ENCODE data around the gene ADAM8.
"Not testable (repeated sequence)": the region's sequence is repeated elsewhere in the genome, so short reads cannot be mapped to it uniquely, and the experiment has no call there.

The ADAM8 gene

DNA sequence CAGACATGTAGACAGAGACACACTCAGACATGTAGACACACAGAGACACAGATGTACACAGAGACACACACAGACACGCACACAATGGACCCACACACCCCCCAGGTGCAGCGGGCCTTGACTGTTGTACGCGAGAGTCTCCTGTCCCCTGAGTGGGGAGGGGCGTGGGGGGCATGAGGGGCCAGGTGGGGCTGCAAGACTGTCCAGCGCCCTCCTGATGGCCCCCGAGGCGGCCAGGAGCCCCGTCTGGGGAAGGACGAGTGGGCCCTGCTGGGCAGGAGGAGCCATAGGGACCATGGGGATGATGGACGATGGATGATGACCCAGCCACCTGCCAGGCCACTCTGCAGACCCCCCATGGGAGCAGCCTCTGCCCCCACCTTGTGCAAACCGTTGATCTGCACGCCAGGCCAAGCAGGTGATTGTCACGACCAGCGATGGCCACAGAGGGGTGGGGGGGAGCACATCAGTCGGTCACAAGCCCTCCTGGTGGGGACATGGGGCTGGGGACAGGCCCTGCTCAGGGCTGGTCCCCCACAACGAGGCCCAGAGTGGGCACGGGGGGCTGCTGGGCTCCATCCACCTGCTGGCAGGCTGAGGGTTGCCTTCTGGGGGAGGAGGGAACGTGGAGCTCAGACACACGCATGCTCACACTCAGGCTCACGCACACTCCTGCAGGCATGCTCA lies 27.4 kb downstream of the ADAM8 start:
- DNase-seq (ENCODE audit: low read depth): no peak

DNA sequence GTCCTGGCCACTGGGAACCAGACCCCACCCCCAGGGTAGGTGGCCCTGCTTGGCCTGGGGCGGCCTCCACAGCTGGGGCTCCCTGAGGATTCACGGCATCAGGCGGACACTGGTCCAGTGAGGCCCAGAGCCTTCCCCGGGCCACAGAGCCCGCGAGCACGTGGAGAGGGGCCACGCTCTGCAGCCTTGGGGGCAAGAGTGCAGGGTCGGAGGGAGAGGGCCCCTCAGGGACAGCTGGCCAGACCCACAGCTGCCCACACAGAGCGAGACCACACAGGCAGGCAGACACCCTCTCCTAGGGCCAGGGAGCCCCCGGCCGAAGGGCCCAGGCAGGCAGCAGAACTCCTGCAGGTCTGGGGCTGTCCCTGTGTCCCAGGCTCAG lies 28.3 kb downstream of the ADAM8 start:
- no peak for DNase-seq (ENCODE audit: low read depth)

DNA sequence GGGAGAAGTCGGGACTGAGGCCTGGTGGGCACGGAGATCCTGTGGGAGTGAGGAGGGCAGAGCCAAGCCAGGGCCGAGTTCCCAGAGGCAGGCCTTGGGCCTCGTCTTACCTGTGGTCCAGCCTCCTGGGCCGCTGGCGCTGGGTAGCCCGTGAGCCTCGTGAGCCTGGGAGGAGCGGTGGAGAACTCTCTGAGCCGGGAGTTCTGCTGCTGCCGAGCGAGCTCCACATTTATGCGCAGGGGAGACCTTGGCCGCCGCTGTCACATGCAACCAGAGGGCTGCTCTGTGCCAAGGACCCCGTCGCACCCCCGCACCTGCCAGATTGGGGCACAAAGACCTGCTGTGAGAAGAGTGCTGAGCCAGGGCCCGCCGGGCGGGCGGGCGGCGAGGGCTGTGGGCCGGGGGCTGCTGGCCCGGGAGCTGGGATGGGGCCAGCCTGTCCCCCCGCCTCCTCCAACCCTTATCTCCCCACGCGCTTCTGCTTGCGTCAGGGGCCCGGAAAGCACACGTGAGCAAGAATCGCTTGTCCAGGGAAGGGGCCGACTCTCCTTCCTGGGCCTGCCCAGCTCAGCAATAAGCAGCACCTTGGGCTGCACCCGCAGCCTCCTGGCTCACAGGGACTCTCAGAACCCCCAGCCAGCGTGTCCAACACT lies 28.9 kb downstream of the ADAM8 start:
- DNase-seq (ENCODE audit: low read depth): no peak

DNA sequence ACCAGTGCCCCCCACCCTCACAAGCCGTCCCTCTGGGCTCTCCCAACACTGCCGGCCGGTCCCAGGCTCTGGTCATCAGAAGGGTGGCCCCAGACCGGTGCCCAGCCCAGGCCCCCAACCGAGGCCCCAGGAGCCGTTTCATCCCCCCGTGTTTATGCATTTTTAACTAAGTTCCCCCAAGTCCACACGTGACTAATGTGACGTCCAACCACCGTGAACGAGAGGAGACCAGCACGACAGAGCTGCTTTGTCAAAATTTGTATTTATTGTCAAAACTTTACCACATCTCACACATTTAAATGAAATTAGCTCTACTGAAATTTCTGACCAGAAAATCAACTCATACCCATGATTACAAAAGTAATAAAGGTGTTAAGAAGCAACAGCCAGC lies 30.4 kb downstream of the ADAM8 start:
- DNase-seq (ENCODE audit: low read depth): no peak

DNA sequence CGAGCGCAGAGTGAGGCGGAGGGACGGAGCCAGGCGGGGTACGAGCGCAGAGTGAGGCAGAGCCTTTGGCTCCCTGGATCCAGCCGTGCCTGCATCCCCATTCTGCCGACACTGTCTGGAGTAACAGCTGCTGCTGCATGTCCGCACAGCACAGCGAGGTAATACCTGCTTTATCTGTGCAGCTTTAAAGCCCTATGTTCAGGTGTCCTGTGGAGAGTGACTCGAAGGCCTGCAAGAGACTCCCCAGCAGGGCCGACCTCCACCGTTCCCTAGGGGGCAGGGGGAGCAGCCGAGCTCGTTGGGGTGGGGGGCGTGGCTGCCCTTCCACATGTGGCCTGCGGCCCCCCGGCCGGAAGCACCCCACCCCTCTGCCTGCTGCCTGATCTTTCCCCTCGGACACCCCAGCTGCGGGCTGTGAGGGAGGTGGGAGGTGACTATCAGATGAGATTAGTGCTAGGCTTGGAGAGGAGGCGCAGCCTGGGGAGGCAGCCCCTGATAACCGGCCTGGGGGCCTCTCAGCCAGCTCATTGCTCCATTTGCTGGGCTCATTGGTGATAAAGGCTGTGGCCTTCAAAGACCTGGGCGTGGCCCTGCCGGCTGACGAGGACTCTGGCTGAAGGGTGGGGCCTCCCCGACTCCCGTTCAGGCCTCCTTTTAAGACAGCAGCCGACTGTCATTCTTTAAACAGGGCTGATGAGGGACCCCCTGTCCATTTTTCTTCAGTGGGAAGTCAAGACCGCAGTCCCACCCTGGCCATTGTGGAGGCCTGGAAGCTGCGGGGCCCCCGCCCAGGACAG lies 31.0 kb downstream of the ADAM8 start:
- DNase-seq (ENCODE audit: low read depth): no peak

DNA sequence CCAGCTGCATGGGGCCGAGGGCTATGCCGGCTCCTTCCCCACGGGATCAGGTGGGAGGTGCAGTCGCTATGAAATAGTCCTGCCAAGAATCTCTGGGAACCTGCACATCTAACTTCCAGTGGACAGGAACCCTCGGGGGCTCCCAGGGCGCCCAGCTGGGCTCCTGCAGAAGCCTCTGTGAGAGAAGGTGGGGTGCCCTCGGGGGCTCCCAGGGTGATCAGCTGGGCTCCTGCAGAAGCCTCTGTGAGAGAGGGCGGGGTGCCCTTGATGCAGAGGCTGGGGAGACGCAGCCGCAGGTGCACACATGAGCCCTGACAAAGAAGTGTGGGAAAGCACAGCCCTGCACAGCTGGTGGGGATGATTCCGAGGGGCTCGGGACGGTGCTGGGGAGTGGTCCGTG lies 33.1 kb downstream of the ADAM8 start:
- no peak for DNase-seq (ENCODE audit: low read depth)

DNA sequence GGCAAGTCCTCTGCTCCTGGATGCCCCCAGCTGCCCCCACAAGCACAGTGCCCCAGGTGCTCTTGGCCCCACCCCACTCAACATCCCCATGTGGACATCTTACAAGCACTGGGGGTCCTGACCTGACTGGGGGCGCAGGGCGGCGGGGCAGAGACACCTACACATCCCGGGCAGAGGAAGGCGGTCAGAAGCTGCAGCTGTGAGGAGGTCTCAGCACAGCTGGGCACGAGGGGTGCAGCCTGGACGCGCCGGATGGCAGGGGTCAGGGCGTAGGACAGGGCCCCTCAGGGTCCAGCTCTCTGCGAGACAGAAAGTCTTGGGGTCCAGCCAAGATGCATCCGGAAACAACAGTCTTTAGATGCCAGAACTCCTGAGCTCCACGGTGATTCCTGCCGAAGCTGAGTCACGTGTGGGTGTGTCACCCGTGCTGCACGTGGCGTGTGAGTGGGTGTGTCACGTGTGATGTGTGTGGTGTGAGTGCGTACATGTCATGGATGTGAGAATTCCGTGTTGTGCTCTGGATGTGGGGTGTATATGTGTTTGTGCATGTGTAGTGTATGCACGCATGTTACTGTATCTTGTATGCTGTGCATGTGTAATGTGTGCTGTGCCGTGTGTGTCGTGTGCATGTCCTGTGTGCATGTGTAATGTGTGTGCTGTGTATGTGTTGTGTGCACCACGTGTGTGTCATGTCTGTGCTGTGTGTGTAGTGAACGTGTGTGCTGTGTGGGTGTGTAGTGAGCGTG lies 33.9 kb downstream of the ADAM8 start:
- DNase-seq (ENCODE audit: low read depth): no peak

DNA sequence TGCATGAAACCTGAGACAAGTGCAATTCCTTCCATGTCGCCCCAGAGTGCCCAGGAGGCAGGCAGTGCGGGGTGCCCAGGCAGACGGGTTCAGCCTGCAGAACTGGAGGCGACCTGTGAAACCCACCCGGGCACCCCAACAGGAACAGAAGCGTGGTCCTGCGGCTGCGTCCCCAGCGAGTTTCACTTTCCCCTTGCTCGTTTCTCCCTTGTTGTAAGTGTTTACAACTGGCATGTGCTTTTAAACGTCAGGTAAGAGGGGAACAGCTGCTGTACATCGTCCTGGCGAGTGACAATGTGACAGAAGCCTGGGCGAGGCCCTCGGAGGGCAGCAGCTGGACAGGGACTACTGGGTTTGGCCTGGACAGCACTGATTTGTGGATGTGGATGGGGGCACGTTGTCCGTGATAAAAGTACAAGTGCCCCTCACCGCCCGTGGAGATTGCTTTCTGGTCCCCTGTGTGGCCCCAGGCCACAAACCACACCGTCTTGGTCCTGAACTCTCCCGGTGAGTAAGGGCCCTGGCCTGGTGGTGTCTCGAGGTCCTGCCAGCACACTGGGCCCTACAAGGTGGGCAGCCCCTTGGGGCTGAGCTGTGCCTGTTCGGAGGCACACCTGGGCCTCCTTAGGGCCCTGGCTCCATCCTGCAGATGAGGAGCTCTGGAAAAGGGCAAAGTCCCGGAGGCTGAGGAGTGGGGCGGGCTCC lies 35.0 kb downstream of the ADAM8 start:
- no peak for DNase-seq (ENCODE audit: low read depth)

DNA sequence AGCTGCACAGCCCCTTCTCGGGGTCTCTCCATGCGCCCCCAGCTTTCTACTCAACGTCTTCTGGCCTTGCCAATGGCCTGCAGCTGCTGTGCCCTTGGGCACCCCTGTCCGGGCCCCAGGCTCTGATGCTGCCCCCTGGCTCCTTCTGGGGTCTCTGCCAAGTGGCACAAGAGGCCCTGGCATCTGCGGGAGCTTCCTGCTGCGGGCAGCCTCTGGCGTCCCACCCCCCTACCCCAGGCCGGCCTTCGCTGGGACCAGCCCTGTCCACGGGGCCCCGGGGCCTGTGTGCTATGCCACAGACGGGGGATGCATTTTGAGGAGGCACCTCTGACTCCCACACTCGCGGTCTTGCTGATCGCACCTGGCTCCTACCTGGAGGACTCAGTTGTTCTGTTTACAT lies 36.7 kb downstream of the ADAM8 start:
- DNase-seq (ENCODE audit: low read depth): no peak

DNA sequence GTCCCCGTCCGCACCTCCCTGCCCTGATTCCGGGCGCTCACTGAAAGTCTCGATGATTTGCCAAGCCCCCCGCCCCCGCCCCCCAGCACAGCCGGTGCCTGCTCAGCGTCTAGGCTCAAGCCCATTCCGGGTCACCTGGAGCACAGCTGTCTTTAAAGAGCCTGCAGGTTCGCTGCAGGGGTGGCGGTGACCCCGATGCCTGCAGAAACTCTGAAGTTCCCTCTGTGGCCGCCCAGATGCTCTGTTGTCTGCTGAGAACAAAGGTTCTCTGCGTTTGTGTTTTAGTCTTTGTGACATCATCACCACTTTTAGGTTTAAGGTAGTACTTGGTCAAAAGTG lies 38.2 kb downstream of the ADAM8 start:
- DNase-seq (ENCODE audit: low read depth): no peak

DNA sequence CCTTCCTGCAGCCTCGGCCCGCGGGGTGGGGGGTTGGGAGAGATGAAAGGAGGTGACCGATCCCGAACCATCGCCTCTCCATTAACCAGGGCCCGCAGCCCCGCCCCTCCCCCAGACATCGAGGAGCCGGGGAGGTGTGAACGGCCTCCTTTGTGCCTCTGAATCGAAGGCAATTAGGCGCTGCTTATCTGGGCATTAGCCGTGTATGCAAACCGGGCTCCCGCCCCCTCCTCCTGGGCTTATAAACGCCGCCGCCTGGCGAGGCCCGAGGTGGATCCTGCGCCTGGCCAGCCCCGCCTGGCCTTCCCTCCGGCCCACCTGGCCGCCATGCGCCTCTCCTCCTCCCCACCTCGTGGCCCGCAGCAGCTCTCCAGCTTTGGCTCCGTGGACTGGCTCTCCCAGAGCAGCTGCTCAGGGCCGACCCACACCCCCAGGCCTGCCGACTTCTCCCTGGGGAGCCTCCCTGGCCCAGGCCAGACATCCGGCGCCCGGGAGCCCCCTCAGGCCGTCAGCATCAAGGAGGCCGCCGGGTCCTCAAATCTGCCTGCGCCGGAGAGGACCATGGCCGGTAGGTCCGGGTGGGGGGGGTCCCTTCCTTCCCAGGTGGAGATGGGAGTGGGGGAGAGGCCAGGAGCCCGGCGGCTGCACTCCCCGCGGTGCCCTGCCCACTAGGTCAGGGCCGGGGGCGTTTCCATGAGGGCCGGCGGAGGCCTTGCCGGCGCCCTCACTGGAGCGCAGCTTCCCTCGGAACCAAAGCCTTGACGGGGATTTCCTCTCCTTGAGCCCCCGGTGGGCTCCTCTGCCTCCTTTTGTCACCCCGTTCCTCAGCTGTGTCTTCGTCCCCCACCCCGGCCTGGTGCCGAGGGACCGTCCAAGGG lies 38.8 kb downstream of the ADAM8 start, which contains the start of gene VENTX:
Gene VENTX (plus strand): TSS at position 268 of the 878 bp plus-strand sequence. CDS start 60 bp downstream, at position 328.
- DNase-seq (ENCODE audit: low read depth): no peak

DNA sequence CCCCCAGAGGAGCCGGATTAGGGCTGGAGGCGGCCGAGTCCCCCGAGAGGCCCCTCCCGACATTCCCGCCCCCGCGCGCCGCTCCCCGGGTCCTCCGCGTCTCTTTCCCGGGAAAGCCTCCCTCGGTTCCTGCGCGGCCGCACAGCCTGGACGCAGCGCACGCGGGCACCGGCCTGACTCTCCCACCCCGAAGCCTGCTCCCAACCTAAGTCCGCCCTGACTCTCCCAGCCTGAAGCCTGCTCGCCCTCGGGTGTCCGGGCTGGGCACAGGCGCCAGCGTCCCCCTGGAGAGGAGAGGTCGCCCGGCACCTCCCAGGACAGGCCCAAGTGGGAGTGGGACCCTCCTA lies 39.5 kb downstream of the ADAM8 start:
- no peak for DNase-seq (ENCODE audit: low read depth)

DNA sequence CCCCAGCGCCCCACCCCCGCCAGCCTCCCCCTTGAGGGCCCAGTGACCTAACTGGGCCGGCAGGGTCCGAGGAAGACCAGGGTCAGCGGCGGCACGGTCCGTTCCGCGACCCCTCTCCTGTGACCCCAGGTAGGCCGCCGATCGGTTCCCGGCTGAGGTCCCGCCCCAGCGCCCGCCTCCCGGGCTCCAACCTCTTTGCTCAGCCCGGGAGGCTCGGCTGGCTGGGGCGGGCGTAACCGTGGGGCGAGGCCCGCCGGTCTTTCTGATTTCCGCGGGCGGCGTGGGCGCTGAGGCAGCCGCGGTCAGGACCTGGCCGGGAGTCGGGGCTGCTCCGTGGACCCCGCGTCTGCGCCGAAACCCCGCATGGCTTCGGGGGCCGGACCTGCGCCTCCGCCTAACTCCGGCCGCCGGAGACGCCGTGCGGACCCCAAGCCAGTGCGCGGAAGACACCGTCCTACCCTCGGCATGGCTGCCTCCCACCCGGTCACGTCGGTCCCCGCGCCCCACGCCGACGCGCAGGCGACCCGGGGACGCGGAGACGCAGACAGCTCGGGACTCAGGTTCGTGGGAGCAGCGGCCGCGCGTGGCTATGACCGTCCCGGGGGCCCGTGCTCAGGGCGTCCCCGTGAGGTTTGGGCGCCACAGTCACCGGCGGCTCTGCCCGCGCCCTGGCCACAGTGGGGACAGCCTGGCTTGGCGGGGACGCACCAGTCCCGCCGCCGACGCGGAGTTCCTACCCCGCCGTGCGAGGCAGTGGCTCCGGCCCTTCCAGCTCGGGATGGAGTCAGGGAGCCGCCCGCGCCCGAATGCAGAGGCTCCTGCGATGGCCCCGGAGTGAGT lies 40.0 kb downstream of the ADAM8 start:
- DNase-seq (ENCODE audit: low read depth): no peak

DNA sequence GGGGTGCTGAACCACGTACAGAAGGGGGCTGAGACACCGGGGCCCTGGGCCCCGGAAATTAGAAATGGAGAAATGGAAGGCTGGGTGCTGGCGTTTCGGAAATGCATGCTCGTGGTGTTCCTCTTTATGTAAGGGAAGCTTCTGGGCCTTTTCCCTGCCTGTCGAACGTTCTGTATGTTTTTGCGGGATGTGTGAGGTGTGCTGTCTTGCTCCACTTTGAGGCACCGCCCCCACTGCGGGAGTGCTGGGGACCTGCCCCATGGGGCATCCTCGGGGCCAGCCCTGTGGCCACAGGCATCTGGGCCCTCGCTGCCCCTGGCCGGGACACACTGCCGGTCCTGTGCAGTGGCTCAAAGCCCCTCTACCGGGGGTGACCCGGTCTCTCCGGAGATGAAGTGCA lies 40.7 kb downstream of the ADAM8 start:
- DNase-seq (ENCODE audit: low read depth): no peak

DNA sequence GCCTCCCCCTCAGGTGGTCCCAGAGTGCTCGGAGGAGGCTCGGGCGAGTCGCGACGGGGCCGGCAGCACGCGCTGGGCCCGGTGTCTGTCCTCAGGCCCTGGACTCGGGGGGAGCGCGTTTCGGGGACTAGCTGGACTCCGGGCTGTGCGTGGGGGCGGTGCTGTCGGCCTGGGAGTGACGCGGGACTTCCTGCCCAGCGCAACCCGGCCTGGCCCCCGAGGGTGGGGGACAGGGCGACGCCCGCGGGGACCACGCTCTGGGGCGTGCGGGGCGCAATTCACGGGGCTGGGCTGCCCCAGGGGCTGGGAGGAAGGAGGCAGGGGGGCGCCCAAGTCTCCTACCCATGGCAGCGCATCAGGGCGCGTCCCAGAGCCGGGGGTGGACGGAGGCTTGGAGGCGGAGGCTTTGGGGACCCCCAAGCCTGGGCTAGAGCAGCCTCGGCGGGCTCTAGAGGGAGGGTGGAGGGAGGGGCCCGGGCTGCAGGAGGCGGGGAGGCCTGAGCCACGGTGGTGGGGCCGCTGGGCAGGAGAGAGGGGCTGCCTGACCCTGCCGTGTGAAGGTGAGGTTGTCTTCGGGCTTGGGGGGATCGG lies 41.3 kb downstream of the ADAM8 start:
- DNase-seq (ENCODE audit: low read depth): no peak

DNA sequence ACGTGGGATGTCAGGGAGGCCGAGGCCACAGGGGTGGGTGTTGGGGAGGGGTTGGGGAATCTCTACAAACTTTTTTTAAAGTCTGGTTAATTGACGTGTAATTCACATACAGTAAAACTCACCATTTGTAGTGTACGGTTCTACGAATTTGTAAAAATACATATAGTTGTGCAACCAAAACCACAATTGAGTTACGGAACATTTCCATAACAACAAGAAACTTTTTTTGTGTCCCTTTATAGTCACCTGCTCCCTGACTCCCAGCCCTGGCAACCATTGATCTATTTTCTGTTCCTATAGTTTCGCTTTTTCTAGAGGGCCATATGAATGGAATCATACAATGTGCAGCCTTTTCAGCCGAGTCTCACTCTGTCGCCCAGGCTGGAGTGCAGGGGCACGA lies 41.9 kb downstream of the ADAM8 start:
- not testable (repeated sequence) for DNase-seq (ENCODE audit: low read depth)

DNA sequence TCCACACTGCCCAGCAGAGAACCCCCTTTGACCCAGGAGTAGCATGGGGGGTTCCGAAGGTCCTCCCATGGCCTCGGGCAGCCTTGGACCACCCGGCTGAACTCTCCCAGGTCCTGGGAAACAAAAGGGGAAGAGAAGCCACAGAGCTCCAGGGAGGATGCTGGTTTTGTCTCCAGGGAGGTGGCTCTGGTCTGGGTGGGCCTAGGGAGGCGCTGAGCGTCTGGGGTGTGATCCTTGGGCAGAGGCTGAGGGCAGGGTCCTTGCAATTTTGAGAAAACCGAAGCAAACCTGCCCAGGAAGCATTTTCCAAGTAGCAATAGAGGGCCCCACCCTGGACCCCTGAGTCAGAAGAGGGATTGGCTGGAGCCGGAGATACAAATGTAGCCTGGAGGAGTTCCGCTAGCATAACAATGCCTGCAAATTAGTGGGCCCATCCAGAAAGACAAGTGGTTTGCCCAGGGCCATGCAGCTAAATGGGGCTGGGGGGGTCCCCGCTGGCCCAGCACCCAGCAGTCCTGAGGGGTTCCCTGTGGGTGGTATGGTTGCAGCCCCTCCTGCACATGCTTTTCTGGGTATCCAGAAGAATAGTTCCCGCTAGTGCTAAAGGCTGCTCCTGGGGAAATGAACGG lies 44.6 kb downstream of the ADAM8 start:
- DNase-seq (ENCODE audit: low read depth): no peak

DNA sequence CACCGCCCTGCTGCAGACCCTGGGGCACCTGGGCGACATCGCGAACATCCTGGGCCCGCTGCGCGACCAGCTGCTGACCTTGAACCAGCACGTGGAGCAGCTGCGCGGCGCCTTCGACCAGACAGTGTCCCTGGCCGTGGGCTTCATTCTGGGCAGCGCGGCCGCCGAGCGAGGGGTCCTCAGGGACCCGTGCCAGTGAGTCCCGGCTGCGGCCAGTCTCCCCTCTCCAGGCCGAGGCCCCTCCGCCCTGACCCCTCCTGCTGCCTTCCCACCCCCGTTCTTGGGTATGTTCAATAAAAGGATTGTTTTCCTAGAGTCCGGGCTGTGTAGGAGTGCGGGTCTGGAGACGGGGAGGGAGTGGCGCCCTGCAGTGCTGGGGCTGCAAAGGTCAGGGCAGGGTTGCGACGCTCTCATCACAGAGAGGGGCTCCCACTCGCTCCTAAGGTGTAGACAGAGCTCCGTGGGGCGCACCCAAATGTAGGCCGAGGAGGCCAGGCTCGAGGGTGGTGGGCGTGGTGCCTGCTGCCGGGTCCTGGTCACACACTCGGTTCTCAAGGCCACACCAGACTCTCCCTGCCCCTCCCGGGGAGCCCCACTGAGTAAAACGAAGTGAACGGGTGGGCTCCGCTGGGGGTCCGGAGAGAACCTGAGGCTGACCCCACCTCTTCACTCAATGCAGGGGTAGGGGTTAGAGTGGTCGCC lies 45.3 kb downstream of the ADAM8 start:
- no peak for DNase-seq (ENCODE audit: low read depth)
